ENCODE data around the gene NR4A3. TPM values are rescaled to one million over a fixed set of nuclear protein-coding genes. Genes with fewer than 3 reads are reported as not detected.

The NR4A3 gene
- polyA plus RNA-seq, 10 donors: 0.42 to 3.0 (median 0.78) TPM

DNA sequence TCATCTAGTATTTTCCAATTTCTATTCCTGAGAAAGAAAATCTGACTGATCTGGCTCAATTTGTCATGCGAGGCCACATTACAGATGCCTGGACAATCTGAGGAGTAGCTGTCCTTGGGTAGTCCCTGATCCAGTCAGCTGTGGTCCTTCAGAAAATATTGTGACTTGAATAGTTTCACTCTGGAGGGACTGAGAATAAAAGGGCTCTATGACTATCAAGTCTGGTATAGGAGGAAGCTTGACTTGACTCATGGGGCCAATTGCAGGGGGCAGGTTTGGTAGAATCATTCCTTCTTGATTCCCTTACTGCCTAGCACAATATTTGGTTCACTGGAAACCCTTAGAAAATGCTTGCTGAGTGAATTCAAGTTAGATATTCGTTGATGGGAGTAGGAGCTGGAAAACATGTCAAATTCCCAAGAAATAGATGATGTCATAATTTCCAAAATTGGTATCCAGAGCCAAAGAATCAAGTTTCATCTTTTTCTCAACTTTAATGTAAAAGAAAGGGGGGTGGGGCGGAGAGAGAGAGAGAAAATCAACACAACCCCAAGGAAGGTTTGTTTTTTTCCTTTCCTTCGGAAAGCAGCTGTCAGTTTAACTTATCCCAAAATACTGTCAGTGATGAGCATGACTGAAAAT, 52.4 kb downstream of the NR4A3 start:
- DNase-seq: no peak

- DNase-seq: no peak
Measured at GRCh38 chr9:99876190-99876589, 54.5 kb downstream of the NR4A3 start.

- DNase-seq: no peak
Measured at GRCh38 chr9:99878651-99879050, 57.0 kb downstream of the NR4A3 start.

GRCh38 chr9:99881769-99882168, 60.1 kb downstream of the NR4A3 start:
- no peak for DNase-seq

GRCh38 chr9:99885747-99886146, 64.1 kb downstream of the NR4A3 start:
- DNase-seq: no peak

GRCh38 chr9:99889120-99889519, 67.4 kb downstream of the NR4A3 start:
- DNase-seq: no peak

DNA sequence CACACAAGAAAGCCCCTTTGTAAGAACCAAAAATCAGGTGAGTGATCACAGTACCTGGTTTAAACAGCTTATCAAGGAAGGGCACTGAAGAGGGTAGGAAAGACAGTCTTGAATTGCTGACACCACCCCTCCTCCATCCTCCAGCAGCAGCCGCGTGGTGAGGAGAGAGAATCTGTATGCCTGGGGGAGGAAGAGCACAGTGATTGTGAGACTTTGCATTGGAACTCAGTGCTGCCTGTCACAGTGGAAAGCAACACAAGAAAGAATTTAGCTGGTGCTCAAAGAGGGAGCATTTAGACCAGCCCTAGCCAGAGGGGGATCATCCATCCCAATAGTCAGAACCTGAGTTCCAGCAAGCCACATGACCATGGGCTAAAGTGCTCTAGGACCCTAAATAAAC, 73.1 kb downstream of the NR4A3 start:
- DNase-seq: no peak

GRCh38 chr9:99895510-99895909, 73.8 kb downstream of the NR4A3 start:
- no peak for DNase-seq

DNA sequence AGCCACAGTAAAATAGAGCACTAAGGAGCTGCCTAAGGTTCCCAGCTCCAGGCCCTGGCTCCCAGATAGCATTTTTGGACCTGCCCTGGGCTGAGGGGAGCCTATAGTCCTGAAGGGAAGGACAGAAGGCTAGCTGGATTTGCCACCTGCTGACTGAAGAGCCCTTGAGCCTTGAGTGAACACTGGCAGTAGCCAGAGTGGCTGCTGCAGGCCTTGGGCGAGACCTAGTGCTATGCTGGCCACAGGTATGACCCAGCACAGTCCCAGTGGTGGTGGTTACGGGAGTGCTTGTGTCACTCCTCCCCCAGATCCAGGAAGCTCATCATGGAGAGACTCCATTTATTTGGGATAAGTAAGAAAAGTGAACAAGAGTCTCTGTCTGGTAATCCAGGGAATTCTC, 74.4 kb downstream of the NR4A3 start:
- no peak for DNase-seq

DNA sequence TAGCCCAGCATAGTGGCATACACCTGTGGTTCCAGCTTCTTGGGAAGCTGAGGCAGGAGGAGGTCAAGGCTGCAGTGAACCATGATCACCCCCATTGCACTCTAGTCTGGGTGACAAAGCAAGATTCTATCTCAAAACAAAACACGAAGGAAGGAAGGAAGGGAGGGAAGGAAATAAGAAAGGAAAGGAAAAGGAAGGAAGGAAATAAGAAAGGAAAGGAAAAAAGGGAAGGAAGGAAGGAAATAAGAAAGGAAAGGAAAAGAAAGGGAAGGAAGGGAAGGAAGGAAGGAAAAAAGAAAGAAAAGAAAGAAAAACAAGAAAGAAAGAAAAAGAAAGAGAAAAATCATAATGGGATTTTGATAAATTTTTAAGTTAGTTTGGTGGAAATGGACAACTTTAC, 81.7 kb downstream of the NR4A3 start:
- DNase-seq: no peak

GRCh38 chr9:99905833-99906402, 84.2 kb downstream of the NR4A3 start:
- DNase-seq: peak in 1 of 3 donors; percentile 2

DNA sequence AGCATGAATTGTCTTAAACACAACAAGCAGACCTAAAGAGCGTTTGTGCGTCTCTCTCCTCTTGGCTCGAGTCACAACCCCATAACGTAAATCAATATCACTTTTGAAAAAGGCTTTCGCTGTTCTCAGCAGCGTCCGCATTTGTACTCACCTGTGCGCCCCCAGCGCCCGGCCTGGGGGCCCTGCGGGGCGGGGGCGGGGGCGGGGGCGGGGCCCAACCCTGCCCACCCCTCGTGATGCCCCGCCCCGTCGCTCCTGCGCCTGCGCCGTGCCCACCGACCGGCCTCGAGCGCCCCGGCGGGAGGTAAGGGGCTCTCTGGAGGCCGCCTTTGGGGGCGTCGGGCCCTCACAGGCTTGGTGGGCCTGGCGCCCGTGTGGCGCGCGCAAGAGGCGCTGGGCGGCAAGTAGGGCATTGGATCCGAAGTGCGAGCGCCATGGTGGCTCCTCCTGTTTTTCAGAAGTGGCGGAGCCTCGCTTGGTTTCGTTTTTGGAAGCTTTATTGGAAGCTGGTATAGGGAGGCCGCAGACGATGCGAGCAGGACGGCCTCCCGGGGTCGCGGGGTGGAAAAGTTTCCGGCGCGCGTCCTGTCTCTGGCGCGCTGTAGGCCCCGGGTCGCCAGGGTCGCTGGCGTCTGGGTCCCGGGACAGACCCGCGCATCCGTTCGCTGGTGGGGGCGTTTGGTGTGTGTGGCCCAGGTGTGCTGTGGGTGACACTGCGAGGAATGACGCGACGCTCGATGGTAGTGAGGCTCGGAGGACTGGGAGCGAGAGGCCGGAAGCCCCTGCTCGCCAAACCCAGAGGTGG, 84.9 kb downstream of the NR4A3 start, which contains the start of gene STX17:
Gene STX17, plus strand, starts transcription at position 252 of the 805 bp plus-strand sequence. CDS start 8,586 bp downstream, outside the sequence.
- peak; percentile 58 to 94 (median 79) for DNase-seq

DNA sequence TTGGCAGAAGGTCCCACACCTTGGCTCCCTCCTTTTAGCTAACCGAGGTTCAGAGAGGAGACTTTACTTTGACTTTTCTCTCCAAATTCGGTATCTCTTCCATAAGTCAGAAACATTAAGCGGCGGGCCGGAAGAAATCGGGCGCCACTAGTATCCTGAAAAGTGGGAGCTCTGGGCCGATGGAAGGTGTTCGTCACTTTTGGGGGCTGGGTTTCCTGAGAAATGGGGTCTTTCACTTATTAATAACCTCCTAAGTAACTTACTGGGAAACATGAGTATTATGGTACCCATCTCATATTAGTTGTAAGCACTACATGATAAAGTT, 85.5 kb downstream of the NR4A3 start:
- DNase-seq: no peak

DNA sequence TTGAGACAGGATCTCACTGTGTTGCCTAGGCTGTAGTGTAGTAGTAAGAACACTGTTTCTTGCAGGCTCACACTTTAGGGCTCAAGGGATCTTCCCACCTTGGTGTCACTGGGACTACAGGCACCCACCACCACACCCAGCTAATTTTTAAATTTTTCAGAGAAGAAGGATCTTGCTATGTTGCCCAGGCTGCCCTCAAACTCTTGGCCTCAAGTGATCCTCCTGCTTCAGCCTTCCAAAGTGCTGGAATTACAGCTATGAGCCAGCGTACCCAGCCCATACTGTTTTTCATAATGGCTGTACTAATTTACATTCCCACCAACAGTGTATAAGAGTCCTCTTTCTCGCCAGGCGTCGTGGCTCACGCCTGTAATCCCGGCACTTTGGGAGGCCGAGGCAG, 89.9 kb downstream of the NR4A3 start:
- no peak for DNase-seq

Other genes with a start within 250 kb of the NR4A3 start
- gene STX17, start 84.8 kb downstream of the NR4A3 start, polyA plus RNA-seq (ENCODE audit: insufficient read length in 10 of 10): 10 to 100 TPM; 11.4 to 17.7 (median 13.9) TPM